ENCODE data around the gene EXTL2. TPM values are rescaled to one million over a fixed set of nuclear protein-coding genes. Genes with fewer than 3 reads are reported as not detected.
A peak's percentile ranks its signal among the peaks of the same experiment; 100 is the strongest.

EXTL2 gene
- polyA plus RNA-seq, 2 donors: 2.6 to 3.7 TPM

- H3K27ac ChIP-seq (ENCODE audit: low read depth in 2 of 2, low read length in 1 of 2): no peak overlapping the region
- no peaks in the 10 kb centered on the region for H3K27me3 ChIP-seq (ENCODE audit: control insufficient read depth in 1 of 2, insufficient read depth in 2 of 2, low read length in 2 of 2)
- H3K4me1 ChIP-seq (ENCODE audit: control insufficient read depth in 2 of 2, insufficient read depth in 2 of 2, low read length in 1 of 2): no peaks in the 10 kb centered on the region
- peaks cover 0 to 4% of the 10 kb centered on the region in 2 donors for H3K36me3 ChIP-seq (ENCODE audit: control insufficient read depth in 2 of 2, insufficient read depth in 2 of 2, low read length in 1 of 2)
- H3K9me3 ChIP-seq (ENCODE audit: control insufficient read depth in 2 of 2, insufficient read depth in 1 of 2, low read depth in 1 of 2, low read length in 1 of 2): no peaks in the 10 kb centered on the region
- WGBS, 2 donors: 95 to 98% methylated on average over 3 of the region's 3 CpGs
- no peak overlapping the region for H3K4me3 ChIP-seq (ENCODE audit: low read depth in 1 of 2, low read length in 2 of 2)
Observed at GRCh38 chr1:100905181-100905580, 10.5 kb upstream of the EXTL2 start.

DNA sequence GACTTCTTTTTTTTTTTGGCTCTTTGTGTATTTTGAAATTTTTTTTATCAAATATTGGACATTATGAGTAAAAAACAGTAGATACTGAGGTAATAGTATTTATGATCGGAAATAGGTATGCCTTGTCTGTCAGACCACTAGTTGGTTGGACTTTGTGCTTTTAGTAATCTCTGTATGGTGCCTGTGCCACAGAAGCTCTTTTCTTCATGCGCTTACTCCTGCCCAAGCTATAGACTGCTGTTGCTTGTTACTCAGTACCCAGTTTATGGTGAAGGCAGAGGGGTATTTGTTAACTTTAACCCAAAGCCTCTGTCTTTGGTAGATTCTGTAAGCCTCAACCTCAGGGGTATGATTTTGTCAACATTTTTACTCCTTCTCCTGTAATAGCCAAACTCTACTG is 9.9 kb upstream of the EXTL2 start:
- Histone ChIP-seq H3K27me3 (ENCODE audit: control insufficient read depth in 1 of 2, insufficient read depth in 2 of 2, low read length in 2 of 2) (no peaks in the 10 kb centered on the region), H3K9me3 (ENCODE audit: control insufficient read depth in 2 of 2, insufficient read depth in 1 of 2, low read depth in 1 of 2, low read length in 1 of 2) (no peaks in the 10 kb centered on the region), H3K27ac (ENCODE audit: low read depth in 2 of 2, low read length in 1 of 2) (no peak overlapping the region), H3K36me3 (ENCODE audit: control insufficient read depth in 2 of 2, insufficient read depth in 2 of 2, low read length in 1 of 2) (peaks cover 3 to 4% of the 10 kb centered on the region in 2 donors), H3K4me1 (ENCODE audit: control insufficient read depth in 2 of 2, insufficient read depth in 2 of 2, low read length in 1 of 2) (no peaks in the 10 kb centered on the region), H3K4me3 (ENCODE audit: low read depth in 1 of 2, low read length in 2 of 2) (no peak overlapping the region)
- 96 to 97% methylated on average over 2 of the region's 2 CpGs for WGBS, 2 donors

GRCh38 chr1:100903777-100904176 is 9.1 kb upstream of the EXTL2 start:
- Histone ChIP-seq H3K4me3 (ENCODE audit: low read depth in 1 of 2, low read length in 2 of 2) (no peak overlapping the region), H3K27ac (ENCODE audit: low read depth in 2 of 2, low read length in 1 of 2) (no peak overlapping the region), H3K4me1 (ENCODE audit: control insufficient read depth in 2 of 2, insufficient read depth in 2 of 2, low read length in 1 of 2) (no peaks in the 10 kb centered on the region), H3K27me3 (ENCODE audit: control insufficient read depth in 1 of 2, insufficient read depth in 2 of 2, low read length in 2 of 2) (no peaks in the 10 kb centered on the region), H3K9me3 (ENCODE audit: control insufficient read depth in 2 of 2, insufficient read depth in 1 of 2, low read depth in 1 of 2, low read length in 1 of 2) (no peaks in the 10 kb centered on the region), H3K36me3 (ENCODE audit: control insufficient read depth in 2 of 2, insufficient read depth in 2 of 2, low read length in 1 of 2) (peaks cover 3 to 4% of the 10 kb centered on the region in 2 donors)
- 97 to 99% methylated on average over 1 of the region's 1 CpG for WGBS, 2 donors

- no peak overlapping the region for H3K27ac ChIP-seq (ENCODE audit: low read depth in 2 of 2, low read length in 1 of 2)
- no peak overlapping the region for H3K4me3 ChIP-seq (ENCODE audit: low read depth in 1 of 2, low read length in 2 of 2)
- H3K36me3 ChIP-seq (ENCODE audit: control insufficient read depth in 2 of 2, insufficient read depth in 2 of 2, low read length in 1 of 2): peaks cover 3 to 4% of the 10 kb centered on the region in 2 donors
- H3K4me1 ChIP-seq (ENCODE audit: control insufficient read depth in 2 of 2, insufficient read depth in 2 of 2, low read length in 1 of 2): no peaks in the 10 kb centered on the region
- H3K9me3 ChIP-seq (ENCODE audit: control insufficient read depth in 2 of 2, insufficient read depth in 1 of 2, low read depth in 1 of 2, low read length in 1 of 2): no peaks in the 10 kb centered on the region
- 97 to 100% methylated on average over 1 of the region's 1 CpG for WGBS, 2 donors
- H3K27me3 ChIP-seq (ENCODE audit: control insufficient read depth in 1 of 2, insufficient read depth in 2 of 2, low read length in 2 of 2): no peaks in the 10 kb centered on the region
Observed at GRCh38 chr1:100902365-100902764, 7.7 kb upstream of the EXTL2 start.

DNA sequence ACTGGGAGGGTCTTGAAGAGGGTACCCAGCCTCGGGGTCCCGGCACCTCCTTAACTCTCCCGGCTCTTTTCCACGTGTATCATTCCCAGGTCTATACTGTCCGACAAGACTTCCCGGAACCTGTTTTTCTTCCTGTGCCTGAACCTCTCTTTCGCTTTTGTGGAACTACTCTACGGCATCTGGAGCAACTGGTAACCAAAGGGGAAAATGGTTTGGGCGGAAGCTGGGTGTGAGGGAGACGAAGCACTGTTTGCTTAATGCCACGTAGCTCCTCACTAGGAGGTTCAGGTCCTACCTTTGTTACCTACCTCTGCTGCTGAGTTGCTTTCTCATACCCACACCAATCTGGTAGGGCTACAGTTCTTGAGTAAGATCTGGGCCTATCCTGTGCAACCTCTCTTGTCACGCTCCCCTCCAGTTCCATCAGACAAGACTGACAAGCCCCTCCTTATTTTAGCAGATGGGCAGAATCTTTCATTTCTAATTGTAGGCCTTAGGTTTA is 1.9 kb upstream of the EXTL2 start:
- 1% methylated on average over 12 of the region's 12 CpGs for WGBS, 2 donors
- Histone ChIP-seq H3K4me1 (ENCODE audit: control insufficient read depth in 2 of 2, insufficient read depth in 2 of 2, low read length in 1 of 2) (no peaks in the 10 kb centered on the region), H3K36me3 (ENCODE audit: control insufficient read depth in 2 of 2, insufficient read depth in 2 of 2, low read length in 1 of 2) (peaks cover 0 to 3% of the 10 kb centered on the region in 2 donors), H3K4me3 (ENCODE audit: low read depth in 1 of 2, low read length in 2 of 2) (peak overlapping the region; percentile 77 to 91), H3K27ac (ENCODE audit: low read depth in 2 of 2, low read length in 1 of 2) (peak overlapping the region; percentile 94 to 99), H3K27me3 (ENCODE audit: control insufficient read depth in 1 of 2, insufficient read depth in 2 of 2, low read length in 2 of 2) (no peaks in the 10 kb centered on the region), H3K9me3 (ENCODE audit: control insufficient read depth in 2 of 2, insufficient read depth in 1 of 2, low read depth in 1 of 2, low read length in 1 of 2) (no peaks in the 10 kb centered on the region)

- H3K27ac ChIP-seq (ENCODE audit: low read depth in 2 of 2, low read length in 1 of 2): peak within 1 kb of the TSS; percentile 94 to 99
- peaks cover 0 to 3% of the 10 kb centered on the region in 2 donors for H3K36me3 ChIP-seq (ENCODE audit: control insufficient read depth in 2 of 2, insufficient read depth in 2 of 2, low read length in 1 of 2)
- H3K4me1 ChIP-seq (ENCODE audit: control insufficient read depth in 2 of 2, insufficient read depth in 2 of 2, low read length in 1 of 2): no peaks in the 10 kb centered on the region
- peak within 1 kb of the TSS; percentile 77 to 91 for H3K4me3 ChIP-seq (ENCODE audit: low read depth in 1 of 2, low read length in 2 of 2)
- WGBS, 2 donors: 0 to 1% methylated on average over 62 of the region's 62 CpGs
- H3K27me3 ChIP-seq (ENCODE audit: control insufficient read depth in 1 of 2, insufficient read depth in 2 of 2, low read length in 2 of 2): no peaks in the 10 kb centered on the region
- no peaks in the 10 kb centered on the region for H3K9me3 ChIP-seq (ENCODE audit: control insufficient read depth in 2 of 2, insufficient read depth in 1 of 2, low read depth in 1 of 2, low read length in 1 of 2)
Observed at GRCh38 chr1:100895540-100896480, 1.2 kb upstream of the EXTL2 start, which contains the start of gene SLC30A7. Gene SLC30A7, plus strand, starts transcription at chr1:100896090. Its CDS starts 173 bp downstream, at chr1:100896263.

GRCh38 chr1:100893718-100894117 is 924 bp downstream of the EXTL2 start:
- H3K36me3 ChIP-seq (ENCODE audit: control insufficient read depth in 2 of 2, insufficient read depth in 2 of 2, low read length in 1 of 2): no peaks in the 10 kb centered on the region
- H3K27ac ChIP-seq (ENCODE audit: low read depth in 2 of 2, low read length in 1 of 2): no peak overlapping the region
- H3K4me1 ChIP-seq (ENCODE audit: control insufficient read depth in 2 of 2, insufficient read depth in 2 of 2, low read length in 1 of 2): no peaks in the 10 kb centered on the region
- H3K9me3 ChIP-seq (ENCODE audit: control insufficient read depth in 2 of 2, insufficient read depth in 1 of 2, low read depth in 1 of 2, low read length in 1 of 2): peaks cover 0 to 5% of the 10 kb centered on the region in 2 donors
- no peaks in the 10 kb centered on the region for H3K27me3 ChIP-seq (ENCODE audit: control insufficient read depth in 1 of 2, insufficient read depth in 2 of 2, low read length in 2 of 2)
- WGBS, 2 donors: 38 to 45% methylated on average over 2 of the region's 2 CpGs
- no peak overlapping the region for H3K4me3 ChIP-seq (ENCODE audit: low read depth in 1 of 2, low read length in 2 of 2)

GRCh38 chr1:100892554-100892953 is 2.1 kb downstream of the EXTL2 start:
- no peak overlapping the region for H3K4me3 ChIP-seq (ENCODE audit: low read depth in 1 of 2, low read length in 2 of 2)
- H3K27ac ChIP-seq (ENCODE audit: low read depth in 2 of 2, low read length in 1 of 2): no peak overlapping the region
- H3K9me3 ChIP-seq (ENCODE audit: control insufficient read depth in 2 of 2, insufficient read depth in 1 of 2, low read depth in 1 of 2, low read length in 1 of 2): peaks cover 0 to 5% of the 10 kb centered on the region in 2 donors
- no peaks in the 10 kb centered on the region for H3K36me3 ChIP-seq (ENCODE audit: control insufficient read depth in 2 of 2, insufficient read depth in 2 of 2, low read length in 1 of 2)
- no peaks in the 10 kb centered on the region for H3K27me3 ChIP-seq (ENCODE audit: control insufficient read depth in 1 of 2, insufficient read depth in 2 of 2, low read length in 2 of 2)
- H3K4me1 ChIP-seq (ENCODE audit: control insufficient read depth in 2 of 2, insufficient read depth in 2 of 2, low read length in 1 of 2): no peaks in the 10 kb centered on the region
- WGBS, 2 donors: 93 to 96% methylated on average over 3 of the region's 3 CpGs

DNA sequence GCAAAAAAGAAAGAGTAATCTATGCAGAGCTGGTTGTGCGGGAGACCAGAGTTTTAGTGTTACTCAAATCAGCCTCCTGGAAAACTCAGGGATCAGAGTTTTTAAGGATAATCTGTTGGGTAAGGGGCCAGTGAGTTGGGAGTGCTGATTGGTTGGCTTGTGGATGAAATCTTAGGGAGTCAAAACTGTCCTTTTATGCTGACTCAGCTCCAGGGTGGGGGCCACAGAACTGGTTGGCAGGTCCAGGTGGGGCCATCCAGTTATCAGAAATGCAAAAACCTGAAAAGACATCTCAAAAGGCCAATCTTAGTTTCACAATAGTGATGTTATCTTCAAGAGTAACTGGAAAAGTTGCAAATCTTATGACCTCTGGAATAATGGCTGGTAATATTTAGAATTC is 3.3 kb downstream of the EXTL2 start:
- no peaks in the 10 kb centered on the region for H3K27me3 ChIP-seq (ENCODE audit: control insufficient read depth in 1 of 2, insufficient read depth in 2 of 2, low read length in 2 of 2)
- H3K27ac ChIP-seq (ENCODE audit: low read depth in 2 of 2, low read length in 1 of 2): no peak overlapping the region
- WGBS, 2 donors: 100% methylated on average over 1 of the region's 1 CpG
- H3K9me3 ChIP-seq (ENCODE audit: control insufficient read depth in 2 of 2, insufficient read depth in 1 of 2, low read depth in 1 of 2, low read length in 1 of 2): peaks cover 0 to 5% of the 10 kb centered on the region in 2 donors
- H3K36me3 ChIP-seq (ENCODE audit: control insufficient read depth in 2 of 2, insufficient read depth in 2 of 2, low read length in 1 of 2): no peaks in the 10 kb centered on the region
- H3K4me1 ChIP-seq (ENCODE audit: control insufficient read depth in 2 of 2, insufficient read depth in 2 of 2, low read length in 1 of 2): no peaks in the 10 kb centered on the region
- no peak overlapping the region for H3K4me3 ChIP-seq (ENCODE audit: low read depth in 1 of 2, low read length in 2 of 2)
